Endothelial cell of umbilical vein (primary cell): ENCODE results near the gene RGS12. TPM values are rescaled to one million over a fixed set of nuclear protein-coding genes. Genes with fewer than 3 reads are reported as not detected.

Experiments
- BruUV-seq: library from RNA; stranded (reverse); fragments of 400-500 nt; replicated peaks from 2 replicates; lab custom pipeline; 2021; lab: Mats Ljungman, UMichigan
- CTCF ChIA-PET: fragments of 300-600, 350-600 bp; sonication (Branson Sonifier 250); formaldehyde crosslinking; loops from one replicate; lab custom pipeline; 2021; ENCODE audit warnings: antibody characterized with exemption, inconsistent platforms; lab: Charles Lee
- POLR2A ChIA-PET: fragments of 300-600, 350-600 bp; sonication (Branson Sonifier 250); formaldehyde crosslinking; loops from one replicate; lab custom pipeline; 2021; ENCODE audit warnings: antibody characterized with exemption, inconsistent platforms; lab: Charles Lee
- DNase-seq: peaks from one replicate; pipeline ENCODE4 v3.0.0-alpha.2; 2011; ENCODE audit warnings: low read depth, low spot score
- FAIRE-seq: peaks from 2 replicates; lab custom pipeline; 2011; peaks lifted over from hg19 to GRCh38; lab: Jason Lieb, UNC
- H2AFZ ChIP-seq: 2 replicates; pipeline ENCODE4 v1.6.0; 2012; ENCODE audit warnings: low read depth, low read length, control low read depth, inconsistent platforms
- H3K27ac ChIP-seq: 2 replicates; pipeline ENCODE4 v1.5.1; 2011; ENCODE audit warnings: low read depth, mild to moderate bottlenecking, control low read depth, low read length, moderate library complexity; ENCODE audit not compliant: insufficient read depth
- H3K27me3 ChIP-seq, 2 experiments: 2 replicates each; pipeline versions ENCODE4 v1.6.0 to v1.6.1; 2011; ENCODE audit warnings: low read length in 2 of 2, mixed read lengths in 1 of 2; ENCODE audit not compliant: control insufficient read depth in 2 of 2, insufficient read depth in 2 of 2
- H3K36me3 ChIP-seq, 2 experiments: 2 replicates in 1 of 2; 3 replicates in 1 of 2; pipeline ENCODE4 v1.5.1; 2011; ENCODE audit warnings: low read length in 2 of 2, mild to moderate bottlenecking in 1 of 2, moderate library complexity in 1 of 2; ENCODE audit not compliant: control insufficient read depth in 2 of 2, insufficient read depth in 2 of 2; ENCODE audit errors: extremely low read depth in 1 of 2
- H3K4me1 ChIP-seq: 3 replicates; pipeline ENCODE4 v1.5.1; 2011; ENCODE audit warnings: mild to moderate bottlenecking, low read length; ENCODE audit not compliant: control insufficient read depth, insufficient read depth; ENCODE audit errors: extremely low read depth
- H3K4me2 ChIP-seq: 2 replicates; pipeline ENCODE4 v1.6.1; 2011; ENCODE audit warnings: low read length, control low read depth, mixed read lengths; ENCODE audit not compliant: insufficient read depth
- H3K4me3 ChIP-seq, 3 experiments: fragments of 200-600 bp in 1 of 3; sonication (generic), shearing (Covaris generic) in 1 of 3; replicated peaks in 1 of 3; 2 replicates each; pipeline ENCODE4 v1.5.1; 2011 to 2016; ENCODE audit warnings: control low read depth in 3 of 3, low read length in 3 of 3, mild to moderate bottlenecking in 2 of 3, inconsistent platforms in 1 of 3, low read depth in 1 of 3, moderate library complexity in 1 of 3; ENCODE audit not compliant: insufficient read depth in 1 of 3
- H3K79me2 ChIP-seq: 2 replicates; pipeline ENCODE4 v1.6.0; 2012; ENCODE audit warnings: low read length, inconsistent platforms; ENCODE audit not compliant: control insufficient read depth, insufficient read depth
- H3K9ac ChIP-seq: replicated peaks from 2 replicates; pipeline ENCODE3; 2011; ENCODE audit warnings: low read length, control low read depth; ENCODE audit not compliant: insufficient read depth; ENCODE audit errors: extremely low read depth
- H3K9me1 ChIP-seq: replicated peaks from 3 replicates; pipeline ENCODE4 v1.6.0; 2011; ENCODE audit warnings: mild to moderate bottlenecking, low read length; ENCODE audit not compliant: control insufficient read depth, insufficient read depth; ENCODE audit errors: extremely low read depth
- H3K9me3 ChIP-seq: replicated peaks from 2 replicates; pipeline ENCODE4 v1.5.1; 2012; ENCODE audit warnings: low read length, inconsistent platforms; ENCODE audit not compliant: control insufficient read depth, insufficient read depth
- H4K20me1 ChIP-seq: replicated peaks from 2 replicates; pipeline ENCODE3; 2011; ENCODE audit warnings: mild to moderate bottlenecking, low read length; ENCODE audit not compliant: control insufficient read depth, insufficient read depth; ENCODE audit errors: extremely low read depth
- CTCF ChIP-seq, 2 donors: IDR thresholded peaks; 1 replicate in 1 of 2; 2 replicates in 1 of 2; pipeline ENCODE4 v1.5.1; 2011; ENCODE audit warnings: low read length in 2 of 2, mild to moderate bottlenecking in 2 of 2, moderate library complexity in 2 of 2, control low read depth in 1 of 2, inconsistent platforms in 1 of 2, low read depth in 1 of 2; ENCODE audit not compliant: insufficient read depth in 1 of 2; ENCODE audit errors: extremely low read depth in 1 of 2
- EZH2 ChIP-seq: IDR thresholded peaks from 2 replicates; pipeline ENCODE4 v1.6.1; 2012; ENCODE audit warnings: borderline replicate concordance, low read depth, mild to moderate bottlenecking, moderate library complexity, low read length, inconsistent platforms; ENCODE audit not compliant: severe bottlenecking
- GATA2 ChIP-seq: IDR thresholded peaks from 2 replicates; pipeline ENCODE4 v1.7.0; 2011; ENCODE audit warnings: low read depth, mild to moderate bottlenecking, moderate library complexity, mixed read lengths, low read length; ENCODE audit not compliant: insufficient read length, insufficient read depth
- JUN ChIP-seq: IDR thresholded peaks from 2 replicates; pipeline ENCODE4 v1.6.1; 2011; ENCODE audit warnings: borderline replicate concordance, low read depth; ENCODE audit not compliant: insufficient read length, insufficient read depth
- MYC ChIP-seq: IDR thresholded peaks from one replicate; pipeline ENCODE4 v1.6.1; 2011; ENCODE audit warnings: mild to moderate bottlenecking, low read depth, low read length
- POLR2AphosphoS5 ChIP-seq: IDR thresholded peaks from 2 replicates; pipeline ENCODE4 v1.6.1; 2012; ENCODE audit warnings: low read depth, mild to moderate bottlenecking, control low read depth, low read length, moderate library complexity; ENCODE audit not compliant: insufficient read depth
- dilution Hi-C: fragments of 300-500 bp; cut with MboI; formaldehyde crosslinking; loops from one replicate; pipeline ENCODE4 v1.15.0; 2019; ENCODE audit warnings: low sequenced_read_pairs; ENCODE audit not compliant: extremely low pct_ligation_motif_present
- intact Hi-C: fragments of 100-400 bp; cut with micrococcal nuclease; formaldehyde crosslinking; loops from one replicate; pipeline ENCODE4 v1.10.0; 2022
- polyA plus RNA-seq, 4 experiments: library from polyadenylated mRNA; depleted of rRNA in 3 of 4; stranded (reverse) in 3 of 4; unstranded in 1 of 4; fragments of >200 nt; gene quantifications; 2 replicates each; pipeline versions ENCODE4 v1.2.1 to v1.2.3, GENCODE V29; 2011 to 2012; ENCODE audit warnings: missing spikeins in 1 of 4
- total RNA-seq: library from RNA; stranded (reverse); gene quantifications from 2 replicates; pipeline ENCODE4 v1.2.3, GENCODE V29; 2021

The RGS12 gene
- total and polyA plus RNA-seq, 2 donors (not counting 3 experiments of a cell fraction or from before 2014, with no cell fraction given) = 65.2 to 75.4 TPM

- Histone ChIP-seq H2AFZ (no peak overlapping the region), H3K27ac (no peak overlapping the region), H4K20me1 (no peaks in the 10 kb centered on the region), H3K79me2 (peaks cover 62% of the 10 kb centered on the region), H3K9me3 (no peaks in the 10 kb centered on the region), H3K27me3 (no peaks in the 10 kb centered on the region), H3K36me3 (peaks cover 0 to 3% of the 10 kb centered on the region in 2 experiments), H3K9me1 (no peaks in the 10 kb centered on the region), H3K4me2 (no peak overlapping the region), H3K4me1 (peaks cover 15% of the 10 kb centered on the region), H3K4me3 (no peak overlapping the region), H3K9ac (no peak overlapping the region)
- DNase-seq (no peak), FAIRE-seq (no peak)
- TF ChIP-seq POLR2AphosphoS5 (no peak), MYC (no peak), CTCF (IDR thresholded peaks at IDR 0.05; ENCODE audit: extremely low read depth in 1 of 2, insufficient read depth in 1 of 2, low read depth in 1 of 2, low read length in 2 of 2) (no peak), GATA2 (no peak), EZH2 (no peak), JUN (no peak)
- intact Hi-C loops = no loop called here
- no TSS peak for BruUV-seq
- ChIA-PET POLR2A (no interaction called here), CTCF (no interaction called here)
- dilution Hi-C loops = no loop called here
These were observed 18.2 kb downstream of the RGS12 start for GRCh38 chr4:3311095-3311372.
